Stimulated activated CD4-positive, alpha-beta T cell treated with anti-CD3 and anti-CD28 coated beads, Interleukin-1b, Interleukin-23, amount 100 ng/mL, for 4 hours (primary cell): ENCODE results near the gene CYP4F3.
"Not testable (repeated sequence)": the region's sequence is repeated elsewhere in the genome, so short reads cannot be mapped to it uniquely, and the experiment has no call there.

Experiments
- DNase-seq, 2 donors: peaks; one replicate each; pipeline ENCODE4 v3.0.0-alpha.2; 2020; ENCODE audit warnings: low read depth in 2 of 2

CYP4F3 gene, protein sequence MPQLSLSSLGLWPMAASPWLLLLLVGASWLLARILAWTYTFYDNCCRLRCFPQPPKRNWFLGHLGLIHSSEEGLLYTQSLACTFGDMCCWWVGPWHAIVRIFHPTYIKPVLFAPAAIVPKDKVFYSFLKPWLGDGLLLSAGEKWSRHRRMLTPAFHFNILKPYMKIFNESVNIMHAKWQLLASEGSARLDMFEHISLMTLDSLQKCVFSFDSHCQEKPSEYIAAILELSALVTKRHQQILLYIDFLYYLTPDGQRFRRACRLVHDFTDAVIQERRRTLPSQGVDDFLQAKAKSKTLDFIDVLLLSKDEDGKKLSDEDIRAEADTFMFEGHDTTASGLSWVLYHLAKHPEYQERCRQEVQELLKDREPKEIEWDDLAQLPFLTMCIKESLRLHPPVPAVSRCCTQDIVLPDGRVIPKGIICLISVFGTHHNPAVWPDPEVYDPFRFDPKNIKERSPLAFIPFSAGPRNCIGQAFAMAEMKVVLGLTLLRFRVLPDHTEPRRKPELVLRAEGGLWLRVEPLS

DNA sequence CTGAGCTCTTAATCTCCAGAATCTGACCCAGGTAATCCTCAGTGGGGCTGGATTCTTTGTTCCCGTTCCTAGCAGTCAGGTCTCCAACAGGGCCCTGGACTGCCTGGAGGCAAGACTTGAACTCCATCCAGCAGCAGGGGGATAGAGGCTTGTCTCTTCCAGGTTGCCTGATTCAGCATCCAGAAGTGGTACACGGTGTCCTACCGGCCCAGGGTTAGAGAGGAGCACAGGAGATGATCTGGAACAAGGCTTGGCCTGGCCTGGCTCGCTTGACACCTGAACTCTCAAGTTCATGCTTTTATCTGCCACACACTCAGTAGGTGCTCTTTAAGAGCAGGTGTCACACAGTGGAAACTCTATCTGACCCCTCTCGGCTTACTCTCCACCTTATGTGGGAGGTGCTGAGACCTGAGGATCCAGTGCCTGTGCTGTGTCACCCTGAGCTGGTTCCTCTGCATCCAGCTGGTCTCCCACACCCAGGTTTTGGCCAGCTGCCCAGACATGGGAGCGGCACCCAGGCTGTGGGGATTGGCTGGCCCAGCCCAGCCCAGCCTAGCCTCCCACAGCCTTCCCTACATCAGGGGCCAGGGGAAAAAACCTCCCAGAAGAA is at the start of gene CYP4F3:
TSS of gene CYP4F3 (plus strand) at position 604 of the 610 bp plus-strand sequence. CDS start 519 bp downstream, outside the sequence.
- DNase-seq: no peak

GRCh38 chr19:15591796-15592195 is 48.9 kb upstream of the CYP4F3 start:
- no peak for DNase-seq

GRCh38 chr19:15592506-15592905 is 48.2 kb upstream of the CYP4F3 start:
- not testable (repeated sequence) for DNase-seq

DNA sequence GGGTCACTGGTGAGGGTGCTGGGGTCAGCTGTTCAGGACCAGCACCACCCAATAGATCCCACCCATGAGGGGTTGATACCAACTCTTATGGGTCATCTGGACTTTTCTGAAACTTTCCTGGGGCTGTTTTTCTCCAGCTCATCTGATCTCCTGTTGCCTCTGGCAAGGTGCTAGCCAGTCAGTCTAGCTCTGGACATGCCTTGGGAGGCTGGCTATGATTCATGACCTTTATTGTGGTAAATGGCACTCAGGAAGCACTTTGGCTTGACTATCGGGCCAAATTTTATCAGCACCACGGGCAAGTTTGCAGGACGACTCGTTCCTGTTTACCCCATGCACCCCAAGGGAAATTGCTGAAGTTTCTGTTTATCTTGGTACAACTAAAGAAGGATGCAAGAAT is 46.9 kb upstream of the CYP4F3 start:
- not testable (repeated sequence) for DNase-seq

DNA sequence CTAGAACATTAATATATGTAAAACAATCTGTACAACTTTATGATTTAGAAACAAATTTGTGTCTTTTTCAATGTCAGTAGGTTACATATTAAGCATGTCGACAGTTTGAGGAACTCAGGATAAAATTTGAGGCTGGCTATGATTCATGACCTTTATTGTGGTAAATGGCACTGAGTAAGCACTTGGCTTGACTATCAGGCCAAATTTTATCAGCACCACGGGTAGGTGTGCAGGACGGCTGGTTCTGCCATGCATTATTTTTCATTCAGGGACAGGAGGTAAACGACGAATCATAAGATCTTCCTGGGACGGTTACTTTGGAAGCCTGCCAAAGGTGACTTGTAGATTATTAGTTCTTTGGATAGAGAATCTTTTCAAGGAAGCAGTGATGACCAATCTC is 45.6 kb upstream of the CYP4F3 start:
- no peak for DNase-seq

GRCh38 chr19:15607978-15608925 is 32.4 kb upstream of the CYP4F3 start:
- not testable (repeated sequence) for DNase-seq

DNA sequence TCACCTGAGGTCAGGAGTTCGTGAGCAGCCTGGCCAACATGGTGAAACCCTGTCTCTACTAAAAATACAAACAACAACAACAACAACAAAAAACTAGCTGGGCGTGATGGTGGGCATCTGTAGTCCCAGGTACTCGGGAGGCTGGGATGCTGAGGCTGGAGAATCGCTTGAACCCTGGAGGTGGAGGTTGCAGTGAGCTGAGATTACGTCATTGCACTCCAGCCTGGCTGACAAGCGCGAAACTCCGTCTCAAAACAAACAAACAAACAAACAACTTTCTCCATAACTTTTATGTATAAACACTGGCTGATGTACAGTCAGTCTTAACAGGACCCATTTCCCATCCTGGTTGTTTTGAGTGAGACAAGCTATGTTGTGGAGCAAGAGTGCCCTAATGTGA is 31.4 kb upstream of the CYP4F3 start:
- DNase-seq: no peak

DNA sequence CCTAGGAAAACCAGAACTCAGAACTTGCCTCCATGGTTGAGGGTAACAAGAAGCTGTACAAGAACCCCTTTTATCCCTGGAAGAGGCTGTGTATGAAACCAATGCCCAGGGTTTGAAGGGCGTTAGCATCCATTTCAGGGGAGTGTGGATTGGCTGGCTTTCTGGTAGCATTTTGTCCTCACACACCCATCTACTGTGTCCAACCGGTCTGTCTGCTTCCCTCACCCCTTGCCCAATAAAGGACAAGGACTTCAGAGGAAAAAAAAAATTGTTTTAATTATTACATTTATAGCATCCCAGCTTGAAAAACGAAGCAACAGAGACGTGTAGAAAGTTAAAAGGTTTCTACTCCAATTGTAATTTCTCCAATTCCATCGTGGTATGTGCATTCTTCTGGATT is 28.4 kb upstream of the CYP4F3 start:
- no peak for DNase-seq

DNA sequence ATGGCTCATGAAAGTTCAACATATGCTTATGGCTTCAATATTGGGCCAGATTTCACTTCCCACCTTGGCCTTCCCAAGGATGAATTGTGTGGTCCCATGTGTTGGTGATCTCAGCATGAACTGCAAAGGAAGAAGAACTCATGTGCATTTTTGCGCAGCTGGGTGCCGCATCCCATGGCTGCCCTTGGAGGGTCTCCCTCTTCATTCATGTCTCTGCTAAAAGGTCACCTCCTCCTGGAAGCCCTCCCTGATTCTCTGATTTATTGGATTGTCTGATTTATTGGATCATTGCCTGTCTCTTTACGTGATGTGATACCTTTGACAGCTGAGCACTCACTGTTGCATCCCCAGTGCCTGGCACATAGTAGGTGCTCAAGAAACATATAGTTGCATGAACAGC is 27.4 kb upstream of the CYP4F3 start:
- no peak for DNase-seq

GRCh38 chr19:15614507-15615379 is 26.0 kb upstream of the CYP4F3 start, which contains the start of gene CYP4F8:
TSS of gene CYP4F8 (plus strand) at chr19:15615218. CDS start at chr19:15615617, 399 bp downstream.
- DNase-seq: no peak

DNA sequence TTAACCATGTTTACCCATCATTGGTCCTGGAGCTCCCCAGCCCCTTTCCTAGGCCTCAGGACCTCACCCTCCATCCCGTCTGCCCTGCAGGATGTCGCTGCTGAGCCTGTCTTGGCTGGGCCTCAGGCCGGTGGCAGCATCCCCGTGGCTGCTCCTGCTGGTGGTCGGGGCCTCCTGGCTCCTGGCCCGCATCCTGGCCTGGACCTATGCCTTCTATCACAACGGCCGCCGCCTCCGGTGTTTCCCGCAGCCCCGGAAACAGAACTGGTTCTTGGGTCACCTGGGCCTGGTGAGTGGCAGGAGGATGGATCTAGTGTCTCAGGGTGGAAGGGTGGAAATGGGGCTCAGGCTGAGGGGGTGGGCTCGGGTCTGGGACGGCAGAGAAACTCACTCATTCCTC is 25.2 kb upstream of the CYP4F3 start:
- no peak for DNase-seq

DNA sequence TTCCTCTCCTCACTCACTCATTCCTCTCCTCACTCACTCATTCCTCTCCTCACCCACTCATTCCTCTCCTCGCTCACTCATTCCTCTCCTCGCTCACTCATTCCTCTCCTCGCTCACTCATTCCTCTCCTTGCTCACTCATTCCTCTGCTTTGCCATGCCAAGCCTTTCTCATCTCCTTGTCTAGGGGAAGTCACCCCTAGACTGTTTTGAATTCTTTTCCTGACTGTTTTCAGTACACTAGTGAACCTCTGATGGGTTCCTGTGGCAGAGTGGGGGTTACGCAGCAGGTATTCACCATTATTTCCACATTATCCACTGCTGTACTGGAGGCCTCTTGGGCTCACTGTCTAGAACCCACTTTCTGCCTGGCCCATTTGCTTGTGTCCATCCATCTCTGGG is 24.5 kb upstream of the CYP4F3 start:
- DNase-seq: no peak

DNA sequence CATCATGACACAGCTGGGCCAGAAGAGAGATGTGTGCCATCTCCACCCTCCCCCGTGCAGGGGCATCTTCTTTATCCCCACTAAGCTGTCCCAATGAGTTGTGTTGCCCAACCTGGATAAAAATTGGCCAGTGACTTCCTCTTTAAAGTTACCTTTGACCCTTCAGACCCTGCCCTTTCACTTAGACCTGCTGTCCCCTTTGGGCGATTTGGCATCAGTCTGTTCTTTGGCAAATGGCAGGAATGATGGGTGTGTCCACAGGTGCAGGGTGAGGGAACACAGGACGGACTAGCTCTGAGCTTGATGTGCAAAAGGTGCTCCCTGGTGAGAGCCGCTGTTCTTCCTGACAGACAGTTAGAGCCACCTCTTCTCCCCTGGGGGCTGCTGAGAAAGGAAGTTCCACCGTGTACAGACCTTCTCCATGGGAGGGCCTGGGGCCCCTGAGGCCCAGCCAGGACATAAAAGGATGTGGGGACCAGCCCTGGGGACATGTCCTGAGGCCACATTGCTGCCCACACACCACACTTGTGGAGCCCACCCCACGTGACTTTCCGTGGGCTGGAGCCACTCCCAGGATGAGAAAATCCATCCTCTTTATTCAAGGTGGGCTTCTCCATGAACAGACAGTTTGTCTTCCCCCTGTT is 23.9 kb upstream of the CYP4F3 start:
- no peak for DNase-seq

DNA sequence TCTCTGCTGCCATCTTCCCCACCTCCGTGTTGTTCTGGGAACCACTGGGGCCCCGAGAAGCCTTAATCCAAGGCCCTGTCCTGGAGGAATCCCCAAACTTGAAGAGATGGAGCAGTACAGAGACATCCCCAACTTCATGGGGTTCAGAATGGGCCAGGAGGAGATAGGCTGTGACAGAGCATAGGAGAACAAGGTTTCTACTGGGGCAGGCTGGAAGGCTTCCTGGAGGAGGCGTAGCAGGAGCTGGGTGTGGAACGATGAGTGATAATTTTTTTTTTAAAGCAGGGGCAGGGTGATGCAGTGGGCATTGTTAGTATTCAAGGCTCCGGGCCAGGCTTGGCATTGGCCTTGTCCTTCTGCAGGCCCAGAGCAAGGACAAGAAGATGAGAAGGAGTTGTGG is 22.4 kb upstream of the CYP4F3 start:
- DNase-seq: no peak

GRCh38 chr19:15621801-15622200 is 18.9 kb upstream of the CYP4F3 start:
- no peak for DNase-seq

GRCh38 chr19:15622991-15623390 is 17.7 kb upstream of the CYP4F3 start:
- no peak for DNase-seq

DNA sequence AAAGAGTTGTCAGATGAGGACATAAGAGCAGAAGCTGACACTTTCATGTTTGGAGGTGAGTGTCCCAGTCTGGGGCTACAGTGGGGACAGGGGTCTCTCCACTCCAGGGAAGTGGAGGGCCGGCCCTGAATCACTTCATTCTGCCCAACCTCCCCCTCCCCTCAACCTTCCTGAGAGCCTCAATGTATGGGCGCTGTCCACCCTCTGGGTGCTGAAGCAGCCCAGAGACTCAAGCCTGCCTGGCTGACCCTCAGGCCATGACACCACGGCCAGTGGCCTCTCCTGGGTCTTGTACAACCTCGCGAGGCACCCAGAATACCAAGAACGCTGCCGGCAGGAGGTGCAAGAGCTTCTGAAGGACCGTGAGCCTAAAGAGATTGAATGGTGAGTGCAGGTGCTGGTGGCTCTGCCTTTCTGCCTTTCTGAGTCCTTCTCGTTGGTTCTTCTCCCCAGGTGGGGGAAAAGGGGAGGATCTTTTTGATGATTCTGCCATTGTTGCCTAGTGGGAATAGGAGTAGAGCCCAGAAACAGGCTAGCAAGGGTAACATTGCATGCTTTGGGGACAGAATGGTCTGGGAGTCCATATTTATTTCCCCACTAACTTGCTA is 16.9 kb upstream of the CYP4F3 start:
- DNase-seq: no peak

DNA sequence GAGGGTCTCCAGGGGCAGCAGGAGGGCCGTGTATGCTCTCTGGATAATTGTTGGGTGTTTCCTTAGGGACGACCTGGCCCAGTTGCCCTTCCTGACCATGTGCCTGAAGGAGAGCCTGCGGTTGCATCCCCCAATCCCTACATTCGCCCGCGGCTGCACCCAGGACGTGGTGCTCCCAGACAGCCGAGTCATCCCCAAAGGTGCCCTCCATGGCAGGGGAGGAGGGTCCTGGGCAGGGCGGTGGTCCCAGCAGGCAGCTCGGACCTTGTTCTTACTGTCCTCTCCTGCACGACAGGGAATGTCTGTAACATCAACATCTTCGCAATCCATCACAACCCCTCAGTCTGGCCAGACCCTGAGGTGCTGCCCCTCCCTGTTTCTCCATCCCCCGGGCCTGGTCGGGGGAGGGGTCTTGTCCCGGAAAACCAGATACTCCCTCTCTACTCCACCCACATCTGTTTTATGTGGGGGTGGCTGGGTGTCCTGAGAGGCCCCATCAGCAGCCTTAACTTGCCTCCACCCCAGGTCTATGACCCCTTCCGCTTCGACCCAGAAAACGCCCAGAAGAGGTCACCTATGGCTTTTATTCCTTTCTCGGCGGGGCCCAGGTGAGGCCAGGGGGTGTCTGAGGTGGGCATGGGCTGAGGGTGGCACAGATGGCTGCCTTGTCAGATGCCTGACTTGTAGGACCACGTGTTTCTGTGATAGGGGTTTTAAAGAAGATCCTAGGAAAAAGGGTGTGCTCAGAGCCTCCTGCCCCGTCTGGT is 12.3 kb upstream of the CYP4F3 start:
- DNase-seq: no peak
